ENCODE measurements around the gene SH3PXD2B.
A peak's percentile ranks its signal among the peaks of the same experiment; 100 is the strongest.

DNA sequence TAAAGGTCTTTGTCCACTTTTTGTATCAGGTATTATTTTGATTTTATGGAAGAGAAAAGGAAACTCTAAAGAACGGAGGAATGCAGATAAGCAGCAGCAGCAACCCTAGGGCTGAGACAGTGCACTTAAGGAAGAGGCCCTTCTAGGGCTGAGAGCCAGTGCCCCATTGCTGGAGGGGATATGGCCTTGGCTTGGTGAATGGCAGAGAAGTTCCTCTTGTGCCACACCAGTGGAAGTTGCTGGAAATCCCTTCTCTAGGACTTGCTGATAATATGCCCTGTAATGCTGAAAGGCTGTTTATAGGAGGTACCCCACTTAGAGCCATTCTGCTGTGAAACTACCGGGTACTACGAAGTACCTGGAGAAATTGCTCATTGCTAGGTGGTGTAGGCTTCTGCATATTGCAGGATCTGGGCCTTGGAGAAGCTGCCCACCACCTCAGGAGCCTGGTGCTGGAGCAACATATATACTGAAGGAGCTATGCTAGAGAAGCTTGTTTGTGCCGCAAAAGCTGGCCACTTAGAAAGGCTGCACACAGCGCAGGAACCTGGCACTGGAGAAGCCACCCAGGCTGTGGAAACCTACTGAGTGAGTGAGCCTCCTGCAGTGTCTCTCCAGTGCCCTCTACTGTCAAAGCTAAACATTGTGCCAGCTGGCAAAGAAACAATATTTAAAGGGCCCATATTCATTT is 161.1 kb downstream of the SH3PXD2B start:
- TF ChIP-seq, protein P1, sequence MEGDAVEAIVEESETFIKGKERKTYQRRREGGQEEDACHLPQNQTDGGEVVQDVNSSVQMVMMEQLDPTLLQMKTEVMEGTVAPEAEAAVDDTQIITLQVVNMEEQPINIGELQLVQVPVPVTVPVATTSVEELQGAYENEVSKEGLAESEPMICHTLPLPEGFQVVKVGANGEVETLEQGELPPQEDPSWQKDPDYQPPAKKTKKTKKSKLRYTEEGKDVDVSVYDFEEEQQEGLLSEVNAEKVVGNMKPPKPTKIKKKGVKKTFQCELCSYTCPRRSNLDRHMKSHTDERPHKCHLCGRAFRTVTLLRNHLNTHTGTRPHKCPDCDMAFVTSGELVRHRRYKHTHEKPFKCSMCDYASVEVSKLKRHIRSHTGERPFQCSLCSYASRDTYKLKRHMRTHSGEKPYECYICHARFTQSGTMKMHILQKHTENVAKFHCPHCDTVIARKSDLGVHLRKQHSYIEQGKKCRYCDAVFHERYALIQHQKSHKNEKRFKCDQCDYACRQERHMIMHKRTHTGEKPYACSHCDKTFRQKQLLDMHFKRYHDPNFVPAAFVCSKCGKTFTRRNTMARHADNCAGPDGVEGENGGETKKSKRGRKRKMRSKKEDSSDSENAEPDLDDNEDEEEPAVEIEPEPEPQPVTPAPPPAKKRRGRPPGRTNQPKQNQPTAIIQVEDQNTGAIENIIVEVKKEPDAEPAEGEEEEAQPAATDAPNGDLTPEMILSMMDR (IDR thresholded peaks at IDR 0.05), result peak; percentile 98
- no peak for TF ChIP-seq ZFX (IDR thresholded peaks at IDR 0.05; ENCODE audit: borderline replicate concordance)

All from 22Rv1 (cell line).